ENCODE measurements around the gene TBX4.

TBX4 gene

GRCh38 chr17:61452301-61453290 is at the start of gene TBX4:
TSS of gene TBX4 (plus strand) at chr17:61452422. CDS start at chr17:61456491, 4,069 bp downstream.
- DNase-seq = no peak

GRCh38 chr17:61402978-61403800 is 49.0 kb upstream of the TBX4 start:
- DNase-seq = peak; percentile 50 to 57

- DNase-seq = peak; percentile 49 to 50
These were observed 48.2 kb upstream of the TBX4 start for GRCh38 chr17:61403801-61404662.

GRCh38 chr17:61404663-61404912 is 47.6 kb upstream of the TBX4 start:
- DNase-seq = no peak

- peak in 1 of 2 experiments; percentile 39 for DNase-seq
These were observed 47.1 kb upstream of the TBX4 start for GRCh38 chr17:61404913-61405685.

GRCh38 chr17:61405686-61406536 is 46.3 kb upstream of the TBX4 start:
- no peak for DNase-seq

- DNase-seq = no peak
These were observed 45.7 kb upstream of the TBX4 start for GRCh38 chr17:61406537-61406845.

GRCh38 chr17:61406971-61407911 is 45.0 kb upstream of the TBX4 start:
- DNase-seq = peak in 1 of 2 experiments; percentile 22

- no peak for DNase-seq
These were observed 43.8 kb upstream of the TBX4 start for GRCh38 chr17:61408151-61409041.

- DNase-seq = peak; percentile 61 to 68
These were observed 42.7 kb upstream of the TBX4 start for GRCh38 chr17:61409301-61410112.

- DNase-seq = peak; percentile 83 to 85
These were observed 41.8 kb upstream of the TBX4 start for GRCh38 chr17:61410141-61411010.

GRCh38 chr17:61411011-61411260 is 41.3 kb upstream of the TBX4 start:
- DNase-seq = no peak

- peak; percentile 55 to 61 for DNase-seq
These were observed 40.7 kb upstream of the TBX4 start for GRCh38 chr17:61411261-61412142.

- DNase-seq = peak; percentile 85 to 88
These were observed 39.9 kb upstream of the TBX4 start for GRCh38 chr17:61412143-61412859.

- DNase-seq = no peak
These were observed 39.2 kb upstream of the TBX4 start for GRCh38 chr17:61412860-61413660.

Measured in activated T-cell treated with anti-CD3 and anti-CD28 coated beads, Interleukin-2, amount 50 U/mL, for 48 hours (primary cell).